MM.1S (cell line): ENCODE results near the gene CCT8.

ENCODE experiments used
- DNase-seq: peaks from one replicate; pipeline ENCODE4 v3.0.0-alpha.2; 2015
- H2AFZ ChIP-seq: fragments of 300-600 bp; sonication (generic); 2 replicates; pipeline ENCODE4 v1.6.0; 2016; ENCODE audit warnings: antibody characterized with exemption, low read length
- H3F3A ChIP-seq: fragments of 300-600 bp; sonication (generic); 2 replicates; pipeline ENCODE4 v1.6.1; 2016; ENCODE audit warnings: mild to moderate bottlenecking, antibody characterized with exemption, low read length, moderate library complexity, mixed read lengths; ENCODE audit not compliant: insufficient read depth
- H3K27ac ChIP-seq: fragments of 300-600 bp; sonication (generic); 2 replicates; pipeline ENCODE4 v1.5.1; 2016; ENCODE audit warnings: mild to moderate bottlenecking, low read length
- H3K27me3 ChIP-seq: fragments of 300-600 bp; sonication (generic); replicated peaks from 2 replicates; pipeline ENCODE4 v1.6.0; 2016; ENCODE audit warnings: low read length; ENCODE audit not compliant: insufficient read depth
- H3K36me3 ChIP-seq: fragments of 300-600 bp; sonication (generic); replicated peaks from 2 replicates; pipeline ENCODE4 v1.6.1; 2016; ENCODE audit warnings: mild to moderate bottlenecking, low read length, mixed read lengths; ENCODE audit not compliant: insufficient read depth
- H3K4me1 ChIP-seq: fragments of 300-600 bp; sonication (generic); 2 replicates; pipeline ENCODE4 v1.6.1; 2016; ENCODE audit warnings: low read length, mixed read lengths
- H3K4me2 ChIP-seq: fragments of 300-600 bp; sonication (generic); 2 replicates; pipeline ENCODE4 v1.6.0; 2016; ENCODE audit warnings: low read depth, low read length
- H3K4me3 ChIP-seq: fragments of 300-600 bp; sonication (generic); 2 replicates; pipeline ENCODE4 v1.5.1; 2016; ENCODE audit warnings: low read length, mixed read lengths
- H3K79me2 ChIP-seq: fragments of 300-600 bp; sonication (generic); 2 replicates; pipeline ENCODE4 v1.6.1; 2016; ENCODE audit warnings: mixed run types, low read length, mixed read lengths
- H3K9ac ChIP-seq: fragments of 300-600 bp; sonication (generic); 2 replicates; pipeline ENCODE4 v1.6.1; 2016; ENCODE audit warnings: low read length, mixed read lengths
- H3K9me2 ChIP-seq: fragments of 300-600 bp; sonication (generic); replicated peaks from 2 replicates; pipeline ENCODE4 v1.6.1; 2016; ENCODE audit warnings: mild to moderate bottlenecking, low read length, mixed read lengths; ENCODE audit not compliant: insufficient read depth
- H3K9me3 ChIP-seq: fragments of 300-600 bp; sonication (generic); replicated peaks from 2 replicates; pipeline ENCODE4 v1.6.1; 2016; ENCODE audit warnings: mild to moderate bottlenecking, low read length, mixed read lengths; ENCODE audit not compliant: insufficient read depth
- H4K20me1 ChIP-seq: fragments of 300-600 bp; sonication (generic); 2 replicates; pipeline ENCODE4 v1.6.1; 2016; ENCODE audit warnings: mild to moderate bottlenecking, low read length, moderate library complexity, mixed read lengths; ENCODE audit not compliant: insufficient read depth
- CTCF ChIP-seq: fragments of 300-600 bp; sonication (generic); IDR thresholded peaks from 2 replicates; pipeline ENCODE4 v1.5.1; 2016; ENCODE audit warnings: antibody characterized with exemption, low read length, mixed read lengths
- EZH2 ChIP-seq: fragments of 300-600 bp; sonication (generic); optimal IDR thresholded peaks from 2 replicates; pipeline ENCODE3; 2017; ENCODE audit warnings: low read depth, mild to moderate bottlenecking, antibody characterized with exemption, low read length, mixed read lengths
- EZH2phosphoT487 ChIP-seq: fragments of 300-600 bp; sonication (generic); IDR thresholded peaks from 2 replicates; pipeline ENCODE4 v1.6.1; 2018; ENCODE audit warnings: antibody characterized with exemption, low read length

The CCT8 gene

GRCh38 chr21:29024474-29025327 is 48.7 kb downstream of the CCT8 start, which contains the start of gene USP16:
USP16 (plus strand) TSS chr21:29024668; CDS start chr21:29027914, 3,246 bp downstream.
- Histone ChIP-seq H3K4me1 (peaks cover 6% of the 10 kb centered on the region; the same call in 1 of the 2 replicates), H4K20me1 (no peaks in the 10 kb centered on the region; the same call in 1 of the 2 replicates), H3K4me2 (peak within 1 kb of the TSS; percentile 88), H3K4me3 (peak within 1 kb of the TSS; percentile 89), H3K9me2 (no peaks in the 10 kb centered on the region), H3K27me3 (no peaks in the 10 kb centered on the region), H3K27ac (peak within 1 kb of the TSS; percentile 90), H3K9ac (peak within 1 kb of the TSS; percentile 95), H3K79me2 (peaks cover 48% of the 10 kb centered on the region), H3K9me3 (no peaks in the 10 kb centered on the region), H2AFZ (peak within 1 kb of the TSS; percentile 95), H3K36me3 (no peaks in the 10 kb centered on the region; the same call in 1 of the 2 replicates), H3F3A (no peaks in the 10 kb centered on the region)
- DNase-seq = peak; percentile 96
- TF ChIP-seq EZH2 = no peak
- no peak for TF ChIP-seq EZH2phosphoT487
- TF ChIP-seq CTCF = no peak

- H3K79me2 ChIP-seq = peaks cover 38% of the 10 kb centered on the region
- no peak for TF ChIP-seq EZH2
- no peak for TF ChIP-seq CTCF
- no peak for TF ChIP-seq EZH2phosphoT487
- peaks cover 6% of the 10 kb centered on the region; the same call in 1 of the 2 replicates for H3K4me1 ChIP-seq
- no peaks in the 10 kb centered on the region for H3F3A ChIP-seq
- no peak overlapping the region for H3K4me2 ChIP-seq
- H3K27me3 ChIP-seq = no peaks in the 10 kb centered on the region
- no peaks in the 10 kb centered on the region for H3K9me2 ChIP-seq
- H3K36me3 ChIP-seq = no peaks in the 10 kb centered on the region
- no peaks in the 10 kb centered on the region for H3K9me3 ChIP-seq
- H3K4me3 ChIP-seq = no peak overlapping the region
- DNase-seq = no peak
- H3K27ac ChIP-seq = no peak overlapping the region
- no peaks in the 10 kb centered on the region; the same call in 1 of the 2 replicates for H4K20me1 ChIP-seq
- no peak overlapping the region for H2AFZ ChIP-seq
- no peak overlapping the region for H3K9ac ChIP-seq
These were observed 51.3 kb downstream of the CCT8 start for GRCh38 chr21:29022166-29022565.

GRCh38 chr21:29018540-29018939 is 54.9 kb downstream of the CCT8 start:
- H2AFZ ChIP-seq = peak overlapping the region; percentile 97
- no peaks in the 10 kb centered on the region for H3F3A ChIP-seq
- H3K27me3 ChIP-seq = no peaks in the 10 kb centered on the region
- H3K27ac ChIP-seq = peak overlapping the region; percentile 51; the same call in 1 of the 2 replicates
- peak overlapping the region; percentile 87 for H3K4me2 ChIP-seq
- H4K20me1 ChIP-seq = no peaks in the 10 kb centered on the region
- H3K36me3 ChIP-seq = no peaks in the 10 kb centered on the region
- DNase-seq = no peak
- no peaks in the 10 kb centered on the region for H3K9me2 ChIP-seq
- no peaks in the 10 kb centered on the region for H3K9me3 ChIP-seq
- H3K79me2 ChIP-seq = peaks cover 13% of the 10 kb centered on the region
- no peak for TF ChIP-seq EZH2phosphoT487
- no peak for TF ChIP-seq CTCF
- TF ChIP-seq EZH2 = no peak
- H3K4me3 ChIP-seq = peak overlapping the region; percentile 95
- H3K9ac ChIP-seq = peak overlapping the region; percentile 87
- no peaks in the 10 kb centered on the region for H3K4me1 ChIP-seq
